Esophagus squamous epithelium (tissue), 5 donors: ENCODE data around the gene PPCS. TPM values are rescaled to one million over a fixed set of nuclear protein-coding genes. Genes with fewer than 3 reads are reported as not detected.

Source experiments
- DNase-seq: peaks from one replicate; lab custom pipeline; 2025; lab: John Stamatoyannopoulos, UW
- H3K27ac ChIP-seq, 4 donors: fragments of 200-600 bp; sonication (generic); one replicate each; pipeline ENCODE4 v1.5.1; 2016 to 2019; ENCODE audit warnings: mild to moderate bottlenecking in 1 of 4
- H3K27me3 ChIP-seq, 4 donors: fragments of 200-600 bp; sonication (generic); 1 replicate in 3 of 4; 2 replicates in 1 of 4; pipeline versions ENCODE4 v1.5.1 to v1.6.0; 2017 to 2021; ENCODE audit warnings: antibody characterized with exemption in 1 of 4
- H3K36me3 ChIP-seq, 3 donors: fragments of 200-600 bp; sonication (generic); one replicate each; pipeline ENCODE4 v1.5.1; 2016 to 2019
- H3K4me1 ChIP-seq, 3 donors: fragments of 200-600 bp; sonication (generic); one replicate each; pipeline ENCODE4 v1.5.1; 2017 to 2019
- H3K4me3 ChIP-seq, 4 donors: fragments of 200-600 bp; sonication (generic); 1 replicate in 3 of 4; 2 replicates in 1 of 4; pipeline ENCODE4 v1.5.1; 2016 to 2019; ENCODE audit warnings: mild to moderate bottlenecking in 2 of 4, moderate library complexity in 1 of 4
- H3K9me3 ChIP-seq, 3 donors: fragments of 200-600 bp; sonication (generic); one replicate each; pipeline ENCODE4 v1.5.1; 2016 to 2019
- POLR2A ChIP-seq, 4 donors: fragments of 450-650 bp; IDR thresholded peaks; one replicate each; pipeline ENCODE4 v1.6.1; 2017; ENCODE audit warnings: antibody characterized with exemption in 4 of 4, mild to moderate bottlenecking in 4 of 4, moderate library complexity in 3 of 4
- WGBS, 2 donors: methylation state at CpG; one replicate each; pipeline ENCODE4 v1.1.5; 2018; 5-methylcytosine and 5-hydroxymethylcytosine counted together
- intact Hi-C: fragments of 100-400 bp; cut with DNase I; formaldehyde crosslinking; loops from one replicate; pipeline ENCODE4 v1.15.0; 2022
- total RNA-seq, 4 donors: library from RNA; depleted of rRNA; stranded (reverse); fragments of >200 nt; gene quantifications; one replicate each; pipeline ENCODE4 v1.1.0, GENCODE V29; 2016
- TF ChIP-seq, protein P1 (sequence below), 6 experiments: fragments of 450-650 bp in 4 of 6; fragments of 200-600 bp in 2 of 6; sonication (generic) in 2 of 6; IDR thresholded peaks; one replicate each; pipeline ENCODE4 v1.5.1; 2016 to 2019; ENCODE audit warnings: antibody characterized with exemption in 6 of 6, mild to moderate bottlenecking in 4 of 6, moderate library complexity in 4 of 6
- donor health status: DM: yes; HTN: yes; CAD: no.

Gene PPCS
- total RNA-seq, 4 donors from 2014 or later = 44.2 to 76.8 (median 58.9) TPM

DNA sequence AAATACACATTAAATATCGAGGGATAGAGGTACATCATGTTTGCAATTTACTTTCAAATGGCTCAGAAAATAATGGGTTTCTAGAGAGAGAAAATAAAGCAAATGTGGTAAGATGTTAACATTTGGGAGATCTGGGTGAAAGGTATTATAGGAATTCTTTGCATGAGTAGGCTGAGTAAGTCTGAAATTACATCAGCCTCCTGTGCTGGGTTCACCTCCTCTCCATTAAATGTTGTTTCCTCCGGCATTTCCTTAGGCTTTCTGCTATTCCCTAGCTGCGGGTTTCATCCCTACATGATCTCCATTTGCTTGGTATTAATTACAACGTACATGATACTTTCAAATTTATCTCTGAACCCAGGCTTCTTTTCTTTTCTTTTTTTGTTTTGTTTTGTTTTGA lies 32.1 kb upstream of the PPCS start:
- WGBS, 2 donors = 85 to 95% methylated on average over 4 of the region's 4 CpGs
- DNase-seq = no peak
- intact Hi-C loops = no loop called here

DNA sequence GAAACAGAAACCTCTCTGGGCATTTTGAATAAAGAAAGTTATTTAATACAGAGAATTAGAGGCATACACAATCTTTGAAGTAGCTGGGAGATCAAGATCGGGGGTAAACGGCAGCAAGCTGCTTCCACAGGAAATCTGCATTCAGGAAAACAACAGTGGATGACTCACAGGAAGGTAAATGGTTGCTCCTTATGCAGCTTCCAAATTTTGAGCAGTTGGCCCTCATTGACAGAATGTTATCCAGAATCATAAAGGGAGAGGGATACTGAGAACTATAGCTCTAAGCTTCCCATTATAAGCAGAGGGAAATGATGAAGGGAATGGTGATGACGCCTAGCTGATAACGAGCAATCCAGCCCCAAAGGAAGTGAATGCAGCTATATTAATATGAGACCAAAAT lies 29.1 kb upstream of the PPCS start:
- DNase-seq = no peak
- Histone ChIP-seq H3K27me3 (no peaks in the 10 kb centered on the region), H3K4me1 (no peaks in the 10 kb centered on the region), H3K4me3 (no peak overlapping the region), H3K27ac (no peak overlapping the region), H3K9me3 (no peaks in the 10 kb centered on the region), H3K36me3 (no peaks in the 10 kb centered on the region)
- TF ChIP-seq, protein P1, sequence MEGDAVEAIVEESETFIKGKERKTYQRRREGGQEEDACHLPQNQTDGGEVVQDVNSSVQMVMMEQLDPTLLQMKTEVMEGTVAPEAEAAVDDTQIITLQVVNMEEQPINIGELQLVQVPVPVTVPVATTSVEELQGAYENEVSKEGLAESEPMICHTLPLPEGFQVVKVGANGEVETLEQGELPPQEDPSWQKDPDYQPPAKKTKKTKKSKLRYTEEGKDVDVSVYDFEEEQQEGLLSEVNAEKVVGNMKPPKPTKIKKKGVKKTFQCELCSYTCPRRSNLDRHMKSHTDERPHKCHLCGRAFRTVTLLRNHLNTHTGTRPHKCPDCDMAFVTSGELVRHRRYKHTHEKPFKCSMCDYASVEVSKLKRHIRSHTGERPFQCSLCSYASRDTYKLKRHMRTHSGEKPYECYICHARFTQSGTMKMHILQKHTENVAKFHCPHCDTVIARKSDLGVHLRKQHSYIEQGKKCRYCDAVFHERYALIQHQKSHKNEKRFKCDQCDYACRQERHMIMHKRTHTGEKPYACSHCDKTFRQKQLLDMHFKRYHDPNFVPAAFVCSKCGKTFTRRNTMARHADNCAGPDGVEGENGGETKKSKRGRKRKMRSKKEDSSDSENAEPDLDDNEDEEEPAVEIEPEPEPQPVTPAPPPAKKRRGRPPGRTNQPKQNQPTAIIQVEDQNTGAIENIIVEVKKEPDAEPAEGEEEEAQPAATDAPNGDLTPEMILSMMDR (IDR thresholded peaks at IDR 0.05) = no peak
- no peak for TF ChIP-seq POLR2A (IDR thresholded peaks at IDR 0.05)
- intact Hi-C loops = no loop called here
- WGBS, 2 donors = 64 to 68% methylated on average over 4 of the region's 4 CpGs

More for the DNA sequence above, 32.1 kb upstream of the PPCS start:
- Histone ChIP-seq H3K4me1 (peaks cover 0 to 21% (median 4%) of the 10 kb centered on the region in 3 donors), H3K27me3 (peaks cover 0 to 5% (median 0%) of the 10 kb centered on the region in 4 donors), H3K36me3 (no peaks in the 10 kb centered on the region), H3K27ac (no peak overlapping the region), H3K4me3 (no peak overlapping the region), H3K9me3 (no peaks in the 10 kb centered on the region)
- TF ChIP-seq, protein P1 (IDR thresholded peaks at IDR 0.05) = no peak
- no peak for TF ChIP-seq POLR2A (IDR thresholded peaks at IDR 0.05)

DNA sequence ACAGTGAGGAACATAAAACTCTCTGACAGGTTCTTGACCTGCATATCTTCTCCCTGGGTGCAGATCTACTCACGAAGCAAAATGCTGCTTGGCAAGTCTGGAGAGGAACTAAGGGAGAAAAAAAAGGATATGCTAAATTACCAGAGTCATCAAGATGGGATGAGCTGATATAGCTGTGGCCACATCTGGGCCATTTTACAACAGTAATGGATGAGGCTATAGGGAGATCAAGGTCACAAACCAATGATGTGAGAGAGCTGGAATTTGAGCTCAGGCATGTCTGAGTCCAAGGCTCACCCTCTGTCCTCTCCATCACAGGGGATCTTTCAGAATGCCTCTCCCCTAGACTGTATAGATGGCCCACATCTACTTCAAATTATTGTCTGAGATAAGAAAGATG lies 26.7 kb upstream of the PPCS start:
- Histone ChIP-seq H3K4me1 (no peaks in the 10 kb centered on the region), H3K27ac (no peak overlapping the region), H3K9me3 (no peaks in the 10 kb centered on the region), H3K4me3 (no peak overlapping the region), H3K27me3 (no peaks in the 10 kb centered on the region), H3K36me3 (no peaks in the 10 kb centered on the region)
- intact Hi-C loops = no loop called here
- TF ChIP-seq, protein P1 (IDR thresholded peaks at IDR 0.05) = no peak
- TF ChIP-seq POLR2A (IDR thresholded peaks at IDR 0.05) = no peak
- WGBS, 2 donors = 38 to 56% methylated on average over 1 of the region's 1 CpG
- no peak for DNase-seq

DNA sequence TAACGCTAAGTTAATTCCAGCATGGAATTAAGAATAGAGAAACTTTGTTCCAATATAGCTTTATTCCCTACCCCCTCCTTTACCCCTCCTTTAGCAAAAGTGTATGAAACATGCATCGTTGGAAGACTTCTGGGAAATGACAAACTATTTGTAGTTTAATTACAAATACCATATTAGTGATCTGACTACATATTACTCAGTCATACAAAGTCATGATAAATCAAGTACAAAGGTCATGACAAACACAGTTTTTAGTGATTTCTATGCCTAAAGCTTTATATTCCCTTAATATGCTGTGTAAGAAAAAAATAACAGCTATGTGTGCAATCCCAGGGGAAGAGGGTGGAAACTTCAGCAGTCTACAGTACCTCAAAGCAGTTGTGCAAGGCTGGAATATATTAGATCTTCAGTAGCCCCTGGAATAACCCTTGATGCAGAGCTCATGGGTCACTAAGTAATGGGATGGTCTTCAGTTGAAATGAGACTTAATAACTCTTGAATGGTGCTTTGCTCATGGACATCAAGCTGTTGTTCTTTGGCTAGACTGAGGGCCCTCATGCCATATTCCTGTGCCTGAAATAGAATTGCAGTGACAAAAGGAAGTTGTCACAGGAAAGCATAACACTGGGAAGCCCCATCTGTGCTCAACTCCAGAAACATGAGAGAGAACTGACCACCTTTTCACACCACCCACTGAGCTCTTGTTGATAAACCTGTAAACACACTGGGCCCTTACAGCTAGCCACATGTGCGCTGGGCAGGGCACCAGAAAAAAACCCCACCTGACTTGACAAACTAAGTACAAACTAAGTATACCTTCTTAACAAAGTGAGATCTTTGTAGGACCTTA lies 25.8 kb upstream of the PPCS start:
- WGBS, 2 donors = 76 to 77% methylated on average over 3 of the region's 3 CpGs
- no peaks in the 10 kb centered on the region for H3K27me3 ChIP-seq
- H3K27ac ChIP-seq = no peak overlapping the region
- H3K9me3 ChIP-seq = no peaks in the 10 kb centered on the region
- intact Hi-C loops = no loop called here
- TF ChIP-seq, protein P1 (IDR thresholded peaks at IDR 0.05) = no peak
- TF ChIP-seq POLR2A (IDR thresholded peaks at IDR 0.05) = no peak
- H3K4me3 ChIP-seq = no peak overlapping the region
- no peaks in the 10 kb centered on the region for H3K36me3 ChIP-seq
- DNase-seq = no peak
- no peaks in the 10 kb centered on the region for H3K4me1 ChIP-seq

DNA sequence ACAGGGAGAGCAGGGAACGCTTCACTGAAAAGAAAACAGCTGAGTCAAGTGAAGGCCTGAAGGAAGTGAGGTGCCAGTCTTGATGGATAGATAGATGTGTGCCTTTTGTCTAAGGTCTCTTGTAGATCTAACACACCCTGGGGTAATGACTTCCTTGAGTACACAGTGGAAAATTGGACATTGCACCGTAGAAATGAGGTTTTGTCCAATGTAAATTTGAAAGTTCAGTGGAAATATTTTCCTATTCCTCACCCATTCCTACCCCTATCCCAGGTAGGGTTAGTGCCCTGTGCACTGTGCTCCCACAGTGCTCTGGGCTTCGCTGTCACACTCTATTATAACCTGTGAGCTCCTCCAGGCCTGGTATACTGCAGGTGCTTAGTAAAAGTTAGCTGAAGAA lies 24.8 kb upstream of the PPCS start:
- intact Hi-C loops = no loop called here
- Histone ChIP-seq H3K9me3 (no peaks in the 10 kb centered on the region), H3K4me3 (no peak overlapping the region), H3K27ac (no peak overlapping the region), H3K36me3 (no peaks in the 10 kb centered on the region), H3K27me3 (no peaks in the 10 kb centered on the region), H3K4me1 (no peaks in the 10 kb centered on the region)
- no peak for DNase-seq
- no peak for TF ChIP-seq POLR2A (IDR thresholded peaks at IDR 0.05)
- TF ChIP-seq, protein P1 (IDR thresholded peaks at IDR 0.05) = no peak
- 56 to 58% methylated on average over 3 of the region's 3 CpGs for WGBS, 2 donors
